BE2C (cell line): ENCODE data around the gene CD109.

Experiments
- DNase-seq: peaks from one replicate; pipeline ENCODE4 v3.0.0-alpha.2; 2020
- H3K27me3 ChIP-seq: fragments of 250-450 bp; sonication (Bioruptor Pico); 2 replicates; pipeline ENCODE4 v1.5.1; 2020; ENCODE audit warnings: mild to moderate bottlenecking
- H3K36me3 ChIP-seq: fragments of 250-450 bp; sonication (Bioruptor Pico); 2 replicates; pipeline ENCODE4 v1.5.1; 2020; ENCODE audit warnings: mild to moderate bottlenecking
- H3K4me1 ChIP-seq: fragments of 250-450 bp; sonication (Bioruptor Pico); 2 replicates; pipeline ENCODE4 v1.5.1; 2020
- H3K4me3 ChIP-seq: 2 replicates; pipeline ENCODE4 v1.5.1; 2011; ENCODE audit warnings: low read depth, low read length
- H3K9me3 ChIP-seq: fragments of 250-450 bp; sonication (Bioruptor Pico); 2 replicates; pipeline ENCODE4 v1.5.1; 2020
- CTCF ChIP-seq: IDR thresholded peaks from 2 replicates; pipeline ENCODE4 v1.5.1; 2012; ENCODE audit warnings: mild to moderate bottlenecking, low read depth, low read length

Gene CD109

GRCh38 chr6:73731285-73731684 lies 35.3 kb downstream of the CD109 start:
- H3K36me3 ChIP-seq: no peaks in the 10 kb centered on the region
- H3K27me3 ChIP-seq: no peaks in the 10 kb centered on the region
- no peak for DNase-seq
- no peak for TF ChIP-seq CTCF
- no peaks in the 10 kb centered on the region for H3K9me3 ChIP-seq
- H3K4me1 ChIP-seq: no peaks in the 10 kb centered on the region
- H3K4me3 ChIP-seq: no peak overlapping the region

GRCh38 chr6:73732845-73733675 lies 37.1 kb downstream of the CD109 start:
- no peaks in the 10 kb centered on the region for H3K9me3 ChIP-seq
- TF ChIP-seq CTCF: peak; percentile 96
- H3K36me3 ChIP-seq: no peaks in the 10 kb centered on the region
- H3K4me1 ChIP-seq: no peaks in the 10 kb centered on the region
- H3K27me3 ChIP-seq: no peaks in the 10 kb centered on the region
- peak; percentile 55 for DNase-seq
- no peak overlapping the region for H3K4me3 ChIP-seq

- Histone ChIP-seq H3K9me3 (no peaks in the 10 kb centered on the region), H3K4me3 (no peak overlapping the region), H3K36me3 (no peaks in the 10 kb centered on the region), H3K27me3 (no peaks in the 10 kb centered on the region), H3K4me1 (no peaks in the 10 kb centered on the region)
- DNase-seq: no peak
- TF ChIP-seq CTCF: no peak
Observed at GRCh38 chr6:73733791-73734190, 37.8 kb downstream of the CD109 start.

- no peaks in the 10 kb centered on the region for H3K9me3 ChIP-seq
- H3K36me3 ChIP-seq: no peaks in the 10 kb centered on the region
- no peaks in the 10 kb centered on the region for H3K27me3 ChIP-seq
Observed at GRCh38 chr6:73734832-73735453, 38.9 kb downstream of the CD109 start.

GRCh38 chr6:73738367-73739028 lies 42.5 kb downstream of the CD109 start:
- Histone ChIP-seq H3K9me3 (no peaks in the 10 kb centered on the region), H3K4me1 (no peaks in the 10 kb centered on the region), H3K4me3 (no peak overlapping the region), H3K36me3 (no peaks in the 10 kb centered on the region), H3K27me3 (no peaks in the 10 kb centered on the region)
- no peak for TF ChIP-seq CTCF
- DNase-seq: no peak

More at GRCh38 chr6:73734832-73735453, 38.9 kb downstream of the CD109 start:
- DNase-seq: no peak
- no peak overlapping the region for H3K4me3 ChIP-seq
- no peaks in the 10 kb centered on the region for H3K4me1 ChIP-seq
- no peak for TF ChIP-seq CTCF
